ENCODE data around the gene DGLUCY.

DNA sequence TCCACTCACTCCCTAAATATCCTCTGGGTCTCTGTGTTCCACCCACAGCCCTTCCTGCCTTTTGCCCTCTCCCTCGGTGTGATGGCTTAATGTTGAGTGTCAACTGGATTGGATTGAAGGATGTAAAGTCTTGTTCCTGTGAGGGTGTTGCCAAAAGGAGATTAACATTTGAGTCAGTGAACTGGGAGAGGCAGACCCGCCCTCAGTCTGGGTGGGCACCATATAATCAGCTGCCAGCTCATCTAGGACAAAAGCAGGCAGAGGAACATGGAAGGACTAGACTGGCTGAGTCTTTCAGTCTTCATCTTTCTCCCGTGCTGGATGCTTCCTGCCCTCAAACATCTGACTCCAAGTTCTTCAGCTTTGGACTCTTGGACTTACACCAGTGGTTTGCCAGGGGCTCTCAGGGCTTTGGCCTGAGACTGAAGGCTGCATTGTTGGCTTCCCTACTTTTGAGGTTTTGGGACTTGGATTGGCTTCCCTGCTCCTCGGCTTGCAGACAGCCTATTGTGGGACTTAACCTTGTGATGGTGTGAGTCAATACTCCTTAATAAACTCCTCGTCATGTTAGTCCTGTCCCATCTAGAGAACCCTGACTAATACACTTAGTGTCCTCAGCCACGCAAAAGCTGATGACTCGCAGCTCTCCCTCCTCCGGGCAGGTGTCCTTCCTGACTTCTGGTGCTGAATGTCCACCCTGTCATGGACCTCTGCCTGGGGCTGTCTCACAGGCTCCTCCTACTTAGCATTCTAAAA is 5.9 kb downstream of the DGLUCY start:
- no peak for TF ChIP-seq CTCF (IDR thresholded peaks at IDR 0.05; ENCODE audit: low read depth, low read length, poor library complexity, severe bottlenecking)
- no peak for TF ChIP-seq EZH2phosphoT487 (IDR thresholded peaks at IDR 0.05; ENCODE audit: borderline replicate concordance, low read length)
